Measurements from ENCODE around the gene OPN4.

Gene OPN4

GRCh38 chr10:86658261-86658741, 4.0 kb downstream of the OPN4 start:
- Histone ChIP-seq H3K27me3 (ENCODE audit: control insufficient read depth, insufficient read depth, low read length) (no peaks in the 10 kb centered on the region), H3K4me3 (ENCODE audit: low read length) (no peak overlapping the region), H3K9ac (ENCODE audit: low read length) (no peak overlapping the region), H3K4me1 (ENCODE audit: control insufficient read depth, insufficient read depth, low read length) (no peaks in the 10 kb centered on the region), H3K36me3 (ENCODE audit: control insufficient read depth, insufficient read depth, low read length) (no peaks in the 10 kb centered on the region), H3K9me3 (ENCODE audit: control insufficient read depth, low read length) (no peaks in the 10 kb centered on the region)

DNA sequence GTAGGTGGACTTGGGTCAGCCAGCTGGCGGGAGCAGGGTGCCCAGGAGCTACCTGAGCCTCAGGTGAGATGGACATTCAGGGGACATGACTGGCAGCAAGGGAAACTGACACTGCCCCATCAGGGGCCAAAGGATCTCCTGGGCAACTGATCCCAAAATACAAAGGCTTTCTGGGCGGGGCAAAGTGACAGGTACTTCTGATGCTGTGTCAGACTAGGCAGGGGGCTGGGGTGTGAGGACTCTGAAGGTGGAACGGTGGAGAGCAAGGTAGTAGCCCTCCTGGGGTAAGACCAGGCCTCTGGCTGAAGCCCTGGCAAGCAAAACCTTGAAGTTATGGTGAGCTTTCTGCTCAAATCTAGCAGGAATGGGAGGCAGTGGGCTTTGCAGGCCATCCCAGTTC, 4.4 kb downstream of the OPN4 start:
- Histone ChIP-seq H3K27me3 (ENCODE audit: control insufficient read depth, insufficient read depth, low read length) (no peaks in the 10 kb centered on the region), H3K4me3 (ENCODE audit: low read length) (no peak overlapping the region), H3K9me3 (ENCODE audit: control insufficient read depth, low read length) (no peaks in the 10 kb centered on the region), H3K36me3 (ENCODE audit: control insufficient read depth, insufficient read depth, low read length) (no peaks in the 10 kb centered on the region), H3K9ac (ENCODE audit: low read length) (no peak overlapping the region), H3K4me1 (ENCODE audit: control insufficient read depth, insufficient read depth, low read length) (no peaks in the 10 kb centered on the region)

GRCh38 chr10:86659161-86659691, 4.9 kb downstream of the OPN4 start:
- Histone ChIP-seq H3K9ac (ENCODE audit: low read length) (no peak overlapping the region), H3K9me3 (ENCODE audit: control insufficient read depth, low read length) (no peaks in the 10 kb centered on the region), H3K36me3 (ENCODE audit: control insufficient read depth, insufficient read depth, low read length) (no peaks in the 10 kb centered on the region), H3K4me3 (ENCODE audit: low read length) (no peak overlapping the region), H3K27me3 (ENCODE audit: control insufficient read depth, insufficient read depth, low read length) (no peaks in the 10 kb centered on the region), H3K4me1 (ENCODE audit: control insufficient read depth, insufficient read depth, low read length) (no peaks in the 10 kb centered on the region)

GRCh38 chr10:86659721-86660453, 5.5 kb downstream of the OPN4 start:
- no peaks in the 10 kb centered on the region for H3K27me3 ChIP-seq (ENCODE audit: control insufficient read depth, insufficient read depth, low read length)
- H3K36me3 ChIP-seq (ENCODE audit: control insufficient read depth, insufficient read depth, low read length), result no peaks in the 10 kb centered on the region
- H3K9ac ChIP-seq (ENCODE audit: low read length), result no peak overlapping the region
- H3K4me1 ChIP-seq (ENCODE audit: control insufficient read depth, insufficient read depth, low read length), result no peaks in the 10 kb centered on the region
- H3K4me3 ChIP-seq (ENCODE audit: low read length), result no peak overlapping the region
- H3K9me3 ChIP-seq (ENCODE audit: control insufficient read depth, low read length), result no peaks in the 10 kb centered on the region

- Histone ChIP-seq H3K27me3 (ENCODE audit: control insufficient read depth, insufficient read depth, low read length) (no peaks in the 10 kb centered on the region), H3K36me3 (ENCODE audit: control insufficient read depth, insufficient read depth, low read length) (no peaks in the 10 kb centered on the region), H3K9me3 (ENCODE audit: control insufficient read depth, low read length) (no peaks in the 10 kb centered on the region), H3K9ac (ENCODE audit: low read length) (no peak overlapping the region), H3K4me1 (ENCODE audit: control insufficient read depth, insufficient read depth, low read length) (no peaks in the 10 kb centered on the region), H3K4me3 (ENCODE audit: low read length) (no peak overlapping the region)
Observed at GRCh38 chr10:86661161-86662025, 7.0 kb downstream of the OPN4 start.

GRCh38 chr10:86662186-86663045, 8.1 kb downstream of the OPN4 start:
- Histone ChIP-seq H3K9me3 (ENCODE audit: control insufficient read depth, low read length) (no peaks in the 10 kb centered on the region), H3K4me1 (ENCODE audit: control insufficient read depth, insufficient read depth, low read length) (no peaks in the 10 kb centered on the region), H3K27me3 (ENCODE audit: control insufficient read depth, insufficient read depth, low read length) (no peaks in the 10 kb centered on the region), H3K4me3 (ENCODE audit: low read length) (no peak overlapping the region), H3K36me3 (ENCODE audit: control insufficient read depth, insufficient read depth, low read length) (no peaks in the 10 kb centered on the region), H3K9ac (ENCODE audit: low read length) (no peak overlapping the region)

GRCh38 chr10:86663046-86663345, 8.6 kb downstream of the OPN4 start:
- peaks cover 1% of the 10 kb centered on the region for H3K4me1 ChIP-seq (ENCODE audit: control insufficient read depth, insufficient read depth, low read length)
- no peak overlapping the region for H3K9ac ChIP-seq (ENCODE audit: low read length)

GRCh38 chr10:86663576-86664339, 9.4 kb downstream of the OPN4 start:
- H3K9ac ChIP-seq (ENCODE audit: low read length), result no peak overlapping the region
- H3K9me3 ChIP-seq (ENCODE audit: control insufficient read depth, low read length), result no peaks in the 10 kb centered on the region
- H3K4me3 ChIP-seq (ENCODE audit: low read length), result no peak overlapping the region
- H3K4me1 ChIP-seq (ENCODE audit: control insufficient read depth, insufficient read depth, low read length), result peaks cover 9% of the 10 kb centered on the region
- no peaks in the 10 kb centered on the region for H3K27me3 ChIP-seq (ENCODE audit: control insufficient read depth, insufficient read depth, low read length)
- no peaks in the 10 kb centered on the region for H3K36me3 ChIP-seq (ENCODE audit: control insufficient read depth, insufficient read depth, low read length)

More at GRCh38 chr10:86663046-86663345, 8.6 kb downstream of the OPN4 start:
- no peaks in the 10 kb centered on the region for H3K27me3 ChIP-seq (ENCODE audit: control insufficient read depth, insufficient read depth, low read length)
- no peaks in the 10 kb centered on the region for H3K9me3 ChIP-seq (ENCODE audit: control insufficient read depth, low read length)
- no peaks in the 10 kb centered on the region for H3K36me3 ChIP-seq (ENCODE audit: control insufficient read depth, insufficient read depth, low read length)
- no peak overlapping the region for H3K4me3 ChIP-seq (ENCODE audit: low read length)

- H3K4me3 ChIP-seq (ENCODE audit: low read length), result no peak overlapping the region
- H3K36me3 ChIP-seq (ENCODE audit: control insufficient read depth, insufficient read depth, low read length), result no peaks in the 10 kb centered on the region
- no peaks in the 10 kb centered on the region for H3K27me3 ChIP-seq (ENCODE audit: control insufficient read depth, insufficient read depth, low read length)
- H3K9ac ChIP-seq (ENCODE audit: low read length), result no peak overlapping the region
- no peaks in the 10 kb centered on the region for H3K9me3 ChIP-seq (ENCODE audit: control insufficient read depth, low read length)
- H3K4me1 ChIP-seq (ENCODE audit: control insufficient read depth, insufficient read depth, low read length), result peaks cover 15% of the 10 kb centered on the region
Observed at GRCh38 chr10:86664341-86665217, 10.2 kb downstream of the OPN4 start.

DNA sequence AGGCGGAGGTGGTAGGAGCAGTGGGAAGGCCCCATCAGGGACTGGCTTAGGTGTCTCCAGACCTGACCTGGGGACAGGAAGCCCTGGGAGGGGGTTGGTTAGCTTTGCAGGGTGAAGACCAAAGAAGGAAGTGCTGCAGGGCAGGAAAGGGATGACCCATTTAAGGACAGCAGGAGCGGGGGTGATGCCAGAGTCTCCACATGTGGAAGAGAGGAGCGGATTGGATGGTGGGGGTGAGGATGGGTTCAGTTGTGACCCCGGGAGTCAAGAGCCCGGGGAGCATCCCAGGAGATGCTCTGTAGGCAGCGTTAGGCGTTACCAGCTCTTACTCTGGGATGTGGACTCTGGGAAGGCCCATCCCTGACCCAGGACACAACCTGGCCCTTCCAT, 10.9 kb downstream of the OPN4 start:
- H3K4me1 ChIP-seq (ENCODE audit: control insufficient read depth, insufficient read depth, low read length), result peaks cover 18% of the 10 kb centered on the region
- H3K9me3 ChIP-seq (ENCODE audit: control insufficient read depth, low read length), result no peaks in the 10 kb centered on the region
- no peak overlapping the region for H3K9ac ChIP-seq (ENCODE audit: low read length)
- no peaks in the 10 kb centered on the region for H3K36me3 ChIP-seq (ENCODE audit: control insufficient read depth, insufficient read depth, low read length)
- H3K27me3 ChIP-seq (ENCODE audit: control insufficient read depth, insufficient read depth, low read length), result no peaks in the 10 kb centered on the region
- H3K4me3 ChIP-seq (ENCODE audit: low read length), result no peak overlapping the region
